Ovary (tissue), 3 donors: ENCODE data around the gene LRMDA.

Experiments used
- CTCF ChIP-seq, 3 donors: fragments of 450-650 bp in 2 of 3; fragments of 200-600 bp in 1 of 3; IDR thresholded peaks; one replicate each; pipeline versions ENCODE4 v1.5.1 to v1.8.0; 2016 to 2022; ENCODE audit warnings: antibody characterized with exemption in 3 of 3, mild to moderate bottlenecking in 1 of 3
- POLR2A ChIP-seq: fragments of 450-650 bp; IDR thresholded peaks from one replicate; pipeline ENCODE4 v1.6.1; 2017; ENCODE audit warnings: antibody characterized with exemption, mild to moderate bottlenecking, moderate library complexity
- donor health status: DM: no; HTN: no; CAD: no.

DNA sequence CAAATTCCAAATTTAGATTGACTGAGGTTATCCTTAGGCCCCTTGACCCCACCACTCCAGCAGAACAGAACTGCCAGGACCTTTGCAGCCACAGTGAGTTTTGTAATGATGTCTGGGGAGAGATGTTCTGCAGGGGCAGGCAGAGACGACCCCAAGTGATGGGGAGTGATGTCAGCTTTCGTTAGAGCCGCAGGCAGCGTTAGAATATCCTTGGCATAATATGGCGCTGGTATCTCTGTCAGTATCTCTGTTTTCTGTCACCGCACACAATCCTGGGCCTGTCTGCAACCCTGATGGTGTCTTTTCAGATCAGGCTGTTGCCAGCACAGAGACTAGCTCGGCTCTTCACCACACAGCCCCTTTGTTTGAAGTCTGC, 1122.6 kb downstream of the LRMDA start:
- TF ChIP-seq CTCF (IDR thresholded peaks at IDR 0.05) (no peak), POLR2A (no peak)
